GM18909 (cell line): Measurements from ENCODE around the gene MIEN1.
"Not testable (repeated sequence)": the region's sequence is repeated elsewhere in the genome, so short reads cannot be mapped to it uniquely, and the experiment has no call there.

Experiments used
- ATAC-seq: cut with Tn5 transposase; IDR thresholded peaks from one replicate; pipeline ENCODE4 v1.9.1; 2021; ENCODE audit warnings: mild to moderate bottlenecking; ENCODE audit not compliant: unreplicated experiment, poor library complexity

Gene MIEN1

DNA sequence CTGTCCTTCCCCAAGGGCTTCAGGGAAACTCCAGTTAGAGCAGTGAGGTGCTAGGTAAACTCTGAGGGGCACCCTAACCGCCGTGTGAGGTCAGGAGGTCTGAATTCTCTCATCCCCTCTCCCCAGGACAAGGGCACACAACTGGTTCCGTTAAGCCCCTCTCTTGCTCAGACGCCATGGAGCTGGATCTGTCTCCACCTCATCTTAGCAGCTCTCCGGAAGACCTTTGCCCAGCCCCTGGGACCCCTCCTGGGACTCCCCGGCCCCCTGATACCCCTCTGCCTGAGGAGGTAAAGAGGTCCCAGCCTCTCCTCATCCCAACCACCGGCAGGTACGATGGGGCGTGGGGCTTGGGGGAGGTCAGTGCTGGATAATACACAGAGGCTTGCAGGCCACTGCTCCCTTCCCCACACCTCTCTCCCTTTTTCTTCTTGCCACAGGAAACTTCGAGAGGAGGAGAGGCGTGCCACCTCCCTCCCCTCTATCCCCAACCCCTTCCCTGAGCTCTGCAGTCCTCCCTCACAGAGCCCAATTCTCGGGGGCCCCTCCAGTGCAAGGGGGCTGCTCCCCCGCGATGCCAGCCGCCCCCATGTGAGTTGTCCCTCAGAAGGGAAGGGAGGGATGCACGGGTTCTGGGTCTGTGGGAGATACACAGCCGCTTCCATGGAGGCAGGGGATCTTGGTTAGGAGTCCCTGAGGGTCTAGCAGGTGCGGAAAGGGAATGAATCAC lies 12.0 kb upstream of the MIEN1 start:
- no peak for ATAC-seq

DNA sequence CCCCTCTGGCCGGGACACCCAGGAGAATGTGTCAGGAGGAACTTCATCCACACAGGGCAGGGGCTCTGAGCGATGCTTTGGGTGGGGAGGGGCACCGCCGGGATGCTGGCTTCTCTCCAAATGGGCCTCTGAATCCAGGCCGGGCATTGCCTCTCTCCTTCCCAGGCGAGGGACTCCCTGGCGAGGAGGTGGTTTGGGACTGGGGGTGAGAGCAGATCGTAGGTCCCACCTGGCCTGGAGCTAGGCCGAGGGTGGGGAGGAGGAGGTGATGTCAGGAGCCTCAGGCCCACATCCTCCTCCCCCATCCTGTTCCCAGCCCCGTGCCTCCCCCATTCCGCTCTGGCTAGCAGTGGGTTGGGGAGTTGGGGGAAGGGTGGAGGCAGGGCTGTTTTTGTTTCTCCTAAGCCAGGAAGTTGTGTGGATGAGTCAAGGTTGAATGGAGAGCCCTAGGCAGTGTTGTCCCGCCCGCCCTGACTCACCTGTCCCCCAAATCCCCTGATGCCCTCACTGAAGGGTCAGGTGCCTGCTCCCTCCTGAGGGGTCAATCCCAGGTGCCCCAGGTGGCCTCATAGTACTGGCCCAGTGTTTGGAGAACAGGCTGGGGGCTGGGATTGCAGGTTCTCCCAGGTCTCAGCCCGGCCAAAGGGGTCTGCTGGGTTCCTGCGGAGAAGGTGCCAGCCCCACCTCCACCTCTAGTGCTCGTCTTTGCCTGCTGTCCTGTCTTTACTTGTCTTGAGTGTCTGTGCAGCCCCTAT lies 10.2 kb upstream of the MIEN1 start:
- no peak for ATAC-seq

DNA sequence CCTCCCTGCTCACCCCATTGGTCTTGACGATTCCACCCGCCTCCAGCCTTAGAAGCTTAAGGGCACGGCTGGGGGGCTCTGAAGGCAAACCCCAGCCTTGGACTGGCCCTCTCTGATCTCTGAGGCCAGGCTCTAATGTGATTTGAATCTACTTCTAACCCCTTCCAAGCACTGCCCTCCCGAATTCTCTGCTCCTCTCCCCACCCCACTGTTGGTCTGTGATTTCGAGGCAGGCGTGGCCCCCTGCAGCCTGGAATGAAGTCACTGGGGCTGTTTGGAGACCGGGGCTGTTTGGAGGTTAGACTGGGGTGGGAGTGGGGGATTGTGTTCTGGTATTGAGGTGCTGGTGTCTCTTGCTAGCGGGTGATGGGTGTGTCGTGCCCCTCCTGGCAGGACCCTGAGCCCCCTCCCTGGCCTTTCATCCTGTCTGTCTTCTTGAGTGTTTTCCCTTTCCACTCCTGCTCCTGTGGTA lies 9.6 kb upstream of the MIEN1 start:
- no peak for ATAC-seq

DNA sequence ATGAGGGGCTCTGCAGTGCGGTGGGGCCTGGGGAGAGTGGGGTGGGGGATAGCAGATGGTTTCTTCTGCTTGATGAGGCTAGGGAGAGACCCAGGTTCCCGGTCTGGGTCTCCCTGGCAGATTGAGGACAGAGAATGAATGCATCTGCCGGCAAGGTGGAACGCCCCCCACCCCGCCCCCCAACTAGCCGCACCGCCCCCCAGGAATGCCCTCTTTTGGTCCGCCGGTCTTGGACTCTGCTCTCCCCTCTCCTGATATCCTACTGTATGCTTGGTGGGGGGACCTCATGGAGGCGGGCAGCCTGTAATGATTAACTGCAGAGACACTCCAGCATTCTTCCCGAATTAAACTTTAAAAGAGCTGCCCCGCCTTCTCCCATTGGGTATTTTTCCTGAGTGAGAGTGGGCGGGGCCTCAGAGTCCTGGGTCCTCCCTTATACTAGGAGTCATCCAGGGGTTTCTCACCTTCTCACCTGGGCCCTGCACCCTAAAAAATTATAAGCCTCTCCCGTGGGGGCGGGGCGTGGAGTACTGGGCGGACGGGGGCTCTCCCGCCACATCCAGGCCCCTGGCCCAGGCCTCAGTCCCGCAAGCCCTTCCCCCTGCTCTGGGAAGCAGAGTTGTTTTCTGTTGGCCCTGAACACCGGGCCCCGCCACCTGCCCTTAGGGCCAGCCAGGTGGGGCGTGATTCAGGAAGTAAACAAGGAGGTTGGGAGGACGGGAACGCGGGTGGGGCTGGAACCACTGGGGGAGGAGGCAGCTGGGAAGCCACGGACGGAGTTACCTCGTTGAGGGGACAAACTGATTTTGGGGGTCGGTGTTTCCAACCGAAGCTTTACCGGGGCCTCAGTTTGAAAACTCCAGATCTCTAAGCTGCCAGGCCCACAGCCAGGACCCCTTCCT lies 8.9 kb upstream of the MIEN1 start:
- ATAC-seq = no peak

DNA sequence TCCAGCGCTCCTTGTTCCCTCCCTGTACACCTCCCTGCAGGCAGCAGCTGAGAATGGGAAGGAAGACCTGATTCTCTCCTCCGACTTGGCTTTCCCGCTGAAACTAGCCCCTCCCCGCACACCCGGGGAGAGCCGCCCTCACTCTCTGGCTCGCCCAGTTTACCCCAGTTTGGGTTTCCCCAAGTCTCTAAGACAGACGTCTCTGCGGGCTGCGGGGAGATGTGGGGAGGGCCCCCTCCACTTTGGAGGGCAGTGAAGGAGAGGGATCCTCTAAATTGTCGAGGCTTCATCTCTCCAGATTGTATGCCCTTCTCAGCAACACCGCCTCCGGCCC lies 8.2 kb upstream of the MIEN1 start:
- ATAC-seq = no peak

DNA sequence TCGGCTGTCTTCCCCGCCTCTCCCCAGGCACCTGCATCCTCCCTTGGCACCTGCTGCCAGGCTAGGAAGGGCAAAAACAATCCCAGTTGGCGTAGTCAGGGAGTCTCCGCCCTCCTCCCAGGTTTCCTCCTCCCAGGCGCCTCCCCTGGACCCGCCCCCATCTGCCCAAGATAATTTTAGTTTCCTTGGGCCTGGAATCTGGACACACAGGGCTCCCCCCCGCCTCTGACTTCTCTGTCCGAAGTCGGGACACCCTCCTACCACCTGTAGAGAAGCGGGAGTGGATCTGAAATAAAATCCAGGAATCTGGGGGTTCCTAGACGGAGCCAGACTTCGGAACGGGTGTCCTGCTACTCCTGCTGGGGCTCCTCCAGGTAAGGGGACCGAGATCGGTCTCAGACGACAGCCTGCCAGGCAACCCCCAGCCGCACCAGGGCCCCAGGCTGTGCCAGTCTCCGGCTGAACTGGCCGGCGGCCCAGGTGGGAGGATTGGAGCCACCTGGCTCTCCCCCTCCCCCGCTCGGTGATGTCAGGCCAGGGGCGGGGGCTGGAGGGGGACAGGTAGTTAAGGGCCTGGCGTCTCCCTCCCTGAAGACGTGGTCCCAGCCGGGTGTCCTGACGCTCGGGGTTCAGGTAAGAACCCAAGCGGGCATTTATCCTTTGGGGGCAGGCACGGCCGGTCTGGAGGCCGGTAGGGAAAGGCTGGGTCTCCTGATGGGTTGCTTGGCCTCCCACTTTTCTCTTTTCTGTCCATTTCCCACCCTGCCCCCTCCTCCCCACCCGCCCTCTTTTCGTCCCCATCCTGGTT lies 7.6 kb upstream of the MIEN1 start, which contains the start of gene GRB7:
GRB7 (plus strand) TSS at position 179 of the 808 bp plus-strand sequence. CDS start 4,364 bp downstream, outside the sequence.
- ATAC-seq = no peak

DNA sequence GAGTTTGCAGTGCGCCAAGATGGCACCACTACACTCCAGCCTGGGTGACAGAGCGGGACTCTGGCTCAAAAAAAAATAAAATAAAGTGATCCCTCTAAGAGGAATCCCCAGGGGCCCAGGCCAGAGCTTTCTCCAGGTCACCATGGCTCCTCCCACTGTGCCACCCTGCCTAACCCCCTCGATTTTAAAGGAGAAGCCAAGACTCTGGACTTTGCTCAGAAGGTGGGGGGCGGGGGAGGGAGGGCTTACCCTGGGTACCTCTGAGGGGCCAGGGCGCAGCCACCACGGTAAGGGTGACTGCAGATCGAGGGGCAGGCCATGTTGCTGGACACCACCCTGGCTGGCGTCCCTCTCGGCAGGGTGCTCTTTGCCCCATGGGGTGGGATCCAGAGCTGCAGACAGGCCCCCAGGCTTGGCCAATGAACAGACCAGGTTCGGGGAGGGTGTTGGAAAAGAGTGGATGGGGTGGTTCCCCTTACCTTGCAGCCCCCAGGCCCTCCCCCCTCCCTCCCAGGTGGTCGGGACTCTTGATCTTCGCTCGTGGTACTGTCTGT lies 7.0 kb upstream of the MIEN1 start:
- ATAC-seq = no peak

DNA sequence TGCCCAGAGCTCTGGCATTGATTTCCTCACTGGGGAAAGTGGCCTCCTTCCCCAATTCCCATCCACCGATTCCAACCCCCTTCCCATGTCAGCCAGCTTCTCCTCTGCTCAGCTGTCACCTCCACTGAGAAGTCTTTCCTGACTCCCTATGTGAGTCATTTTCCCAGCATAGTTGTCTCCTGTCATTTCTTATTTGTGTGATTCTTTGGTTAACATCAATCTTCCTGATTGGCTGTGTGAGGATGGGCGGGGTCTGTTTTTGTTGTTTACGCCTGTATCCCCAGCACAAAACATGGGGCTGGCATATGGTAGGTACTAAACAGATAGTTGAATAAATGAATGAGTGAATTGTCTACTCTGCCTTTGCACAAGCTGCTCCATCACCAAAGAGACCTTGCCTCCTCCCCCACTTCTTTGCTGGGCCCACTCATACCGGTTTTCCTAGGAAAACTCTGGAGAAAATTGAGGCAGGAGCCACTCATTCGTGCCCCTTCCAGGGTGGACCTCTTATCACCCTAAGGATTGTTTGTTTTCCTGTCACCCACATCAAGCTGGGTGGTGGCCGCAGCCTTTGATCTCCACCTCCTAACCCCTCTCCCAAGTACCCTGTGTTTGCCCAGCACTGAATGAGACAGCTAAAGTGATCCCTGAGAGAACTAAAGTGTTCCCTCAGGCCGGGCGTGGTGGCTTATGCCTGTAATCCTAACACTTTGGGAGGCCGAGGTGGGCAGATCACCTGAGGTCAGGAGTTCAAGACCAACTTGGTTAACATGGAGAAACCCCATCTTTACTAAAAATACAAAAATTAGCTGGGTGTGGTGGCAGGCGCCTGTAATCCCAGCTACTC lies 6.2 kb upstream of the MIEN1 start:
- ATAC-seq = no peak

DNA sequence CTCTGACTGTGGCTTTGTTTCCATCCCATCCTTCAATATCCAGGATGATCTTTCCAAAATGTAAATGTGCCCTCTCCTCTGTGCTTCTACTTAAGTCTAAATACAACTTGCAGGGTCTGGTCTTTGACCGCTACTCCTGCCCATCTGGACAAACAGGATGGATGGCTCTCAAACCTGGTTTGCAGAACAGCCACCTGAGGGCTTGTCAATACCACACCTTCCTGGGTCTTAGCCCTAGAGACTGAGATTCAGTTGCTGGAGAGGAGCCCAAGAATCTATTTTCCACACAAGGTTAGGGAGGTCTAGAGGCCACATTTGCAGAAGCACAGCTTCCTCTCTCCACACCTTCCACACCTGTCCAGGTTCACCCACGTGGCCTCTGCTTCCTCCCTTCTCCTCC lies 5.5 kb upstream of the MIEN1 start:
- ATAC-seq = no peak

DNA sequence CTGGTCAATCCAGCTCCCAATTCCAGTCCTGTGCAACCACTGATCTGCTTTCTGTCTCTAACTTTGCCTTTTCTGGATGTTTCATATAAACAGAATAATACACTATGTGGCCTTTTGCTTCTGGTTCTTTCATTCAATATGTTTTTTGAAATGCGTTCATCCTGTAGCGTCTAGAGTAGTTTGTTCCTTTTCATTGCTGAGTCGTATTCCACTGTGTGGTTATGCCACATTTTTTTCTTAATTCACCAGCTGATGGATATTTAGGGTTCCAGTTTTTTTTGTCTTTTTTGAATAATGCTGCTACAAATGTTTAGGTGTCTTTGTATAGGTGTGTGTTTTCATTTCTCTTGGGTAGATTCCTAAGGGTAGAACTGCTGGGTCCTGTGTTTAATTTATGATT lies 2.3 kb upstream of the MIEN1 start:
- ATAC-seq = no peak

DNA sequence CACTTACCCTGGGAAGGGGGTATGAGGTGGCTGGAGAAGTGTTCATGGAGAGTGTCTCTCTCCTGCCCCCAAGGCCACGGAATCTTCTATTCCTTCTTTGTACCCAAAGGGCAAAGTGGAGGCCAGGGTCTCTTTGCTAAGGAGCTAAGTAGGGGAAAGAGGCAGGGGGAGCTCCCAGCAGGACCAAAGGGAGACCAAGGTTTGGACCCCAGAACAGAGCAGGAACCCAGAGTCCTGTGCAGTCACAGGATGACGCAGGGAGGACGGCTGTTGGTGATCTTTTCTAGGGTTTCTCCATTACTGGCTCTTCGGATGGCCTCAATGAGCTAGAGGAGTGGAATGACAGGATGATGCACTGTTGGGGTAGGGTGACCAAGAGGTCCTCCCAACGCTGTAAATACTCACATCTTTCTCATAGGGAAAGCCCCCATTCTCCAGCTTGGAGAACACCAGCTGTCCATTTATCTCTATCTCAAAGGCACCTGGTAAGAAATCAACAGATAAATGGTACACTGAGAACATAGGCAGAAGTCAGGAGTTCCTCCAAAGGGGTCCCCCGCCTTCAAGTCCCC lies 966 bp downstream of the MIEN1 start:
- ATAC-seq = no peak

DNA sequence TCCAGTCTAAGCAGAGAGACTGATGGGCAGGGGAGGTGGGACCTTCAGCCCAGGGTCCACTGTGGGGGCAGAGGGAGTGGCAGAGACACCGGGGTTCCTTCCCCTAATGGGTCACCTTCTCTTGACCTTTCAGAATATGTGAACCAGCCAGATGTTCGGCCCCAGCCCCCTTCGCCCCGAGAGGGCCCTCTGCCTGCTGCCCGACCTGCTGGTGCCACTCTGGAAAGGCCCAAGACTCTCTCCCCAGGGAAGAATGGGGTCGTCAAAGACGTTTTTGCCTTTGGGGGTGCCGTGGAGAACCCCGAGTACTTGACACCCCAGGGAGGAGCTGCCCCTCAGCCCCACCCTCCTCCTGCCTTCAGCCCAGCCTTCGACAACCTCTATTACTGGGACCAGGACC lies 2.8 kb downstream of the MIEN1 start:
- no peak for ATAC-seq

DNA sequence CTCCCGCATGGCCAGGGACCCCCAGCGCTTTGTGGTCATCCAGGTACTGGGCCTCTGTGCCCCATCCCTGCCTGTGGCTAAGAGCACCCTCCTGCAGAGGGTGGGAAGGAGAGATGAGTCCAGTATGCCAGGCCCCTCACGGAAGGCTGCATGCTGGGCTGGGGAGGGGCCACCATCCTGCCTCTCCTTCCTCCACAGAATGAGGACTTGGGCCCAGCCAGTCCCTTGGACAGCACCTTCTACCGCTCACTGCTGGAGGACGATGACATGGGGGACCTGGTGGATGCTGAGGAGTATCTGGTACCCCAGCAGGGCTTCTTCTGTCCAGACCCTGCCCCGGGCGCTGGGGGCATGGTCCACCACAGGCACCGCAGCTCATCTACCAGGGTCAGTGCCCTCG lies 3.7 kb downstream of the MIEN1 start:
- ATAC-seq = no peak

DNA sequence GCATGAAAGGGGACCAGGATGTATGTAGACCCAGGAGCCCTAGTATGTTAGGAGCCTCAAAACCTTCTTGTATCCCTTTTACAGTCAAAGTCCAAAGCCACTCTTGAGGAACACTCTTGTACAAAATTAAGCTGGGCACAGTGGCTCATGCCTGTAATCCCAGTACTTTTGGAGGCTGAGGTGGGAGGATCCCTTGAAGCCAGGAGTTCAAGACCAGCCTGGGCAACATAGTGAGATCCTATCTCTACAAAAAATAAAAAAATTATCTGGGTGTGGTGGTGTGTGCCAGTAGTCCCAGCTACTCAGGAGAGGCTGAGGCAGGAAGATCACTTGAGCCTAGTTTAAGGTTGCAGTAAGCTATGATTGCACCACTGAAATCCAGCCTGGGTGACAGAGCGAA lies 4.4 kb downstream of the MIEN1 start:
- not testable (repeated sequence) for ATAC-seq

DNA sequence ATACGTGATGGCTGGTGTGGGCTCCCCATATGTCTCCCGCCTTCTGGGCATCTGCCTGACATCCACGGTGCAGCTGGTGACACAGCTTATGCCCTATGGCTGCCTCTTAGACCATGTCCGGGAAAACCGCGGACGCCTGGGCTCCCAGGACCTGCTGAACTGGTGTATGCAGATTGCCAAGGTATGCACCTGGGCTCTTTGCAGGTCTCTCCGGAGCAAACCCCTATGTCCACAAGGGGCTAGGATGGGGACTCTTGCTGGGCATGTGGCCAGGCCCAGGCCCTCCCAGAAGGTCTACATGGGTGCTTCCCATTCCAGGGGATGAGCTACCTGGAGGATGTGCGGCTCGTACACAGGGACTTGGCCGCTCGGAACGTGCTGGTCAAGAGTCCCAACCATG lies 5.6 kb downstream of the MIEN1 start:
- ATAC-seq = no peak

DNA sequence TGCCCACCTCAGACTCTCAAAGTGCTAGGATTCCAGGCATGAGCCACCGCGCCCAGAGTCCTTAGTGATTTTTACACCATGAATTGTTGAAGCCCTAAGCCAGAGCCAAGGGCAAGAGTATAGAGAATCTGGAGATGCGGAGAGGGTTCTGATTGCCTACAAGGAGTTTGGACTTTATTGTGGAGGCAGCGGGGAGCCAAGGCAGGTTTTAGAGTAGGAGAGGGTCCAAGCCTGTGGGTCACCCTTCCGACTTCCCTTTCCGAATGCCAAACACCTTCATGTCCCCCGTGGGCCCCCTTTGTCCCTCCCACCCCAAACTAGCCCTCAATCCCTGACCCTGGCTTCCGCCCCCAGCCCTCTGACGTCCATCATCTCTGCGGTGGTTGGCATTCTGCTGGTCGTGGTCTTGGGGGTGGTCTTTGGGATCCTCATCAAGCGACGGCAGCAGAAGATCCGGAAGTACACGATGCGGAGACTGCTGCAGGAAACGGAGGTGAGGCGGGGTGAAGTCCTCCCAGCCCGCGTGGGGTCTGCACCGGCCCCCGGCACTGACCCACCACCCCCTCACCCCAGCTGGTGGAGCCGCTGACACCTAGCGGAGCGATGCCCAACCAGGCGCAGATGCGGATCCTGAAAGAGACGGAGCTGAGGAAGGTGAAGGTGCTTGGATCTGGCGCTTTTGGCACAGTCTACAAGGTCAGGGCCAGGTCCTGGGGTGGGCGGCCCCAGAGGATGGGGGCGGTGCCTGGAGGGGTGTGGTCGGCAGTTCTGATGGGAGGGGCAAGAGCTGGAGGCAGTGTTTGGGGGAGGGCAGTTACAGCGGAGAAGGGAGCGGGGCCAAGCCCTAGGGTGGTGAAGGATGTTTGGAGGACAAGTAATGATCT lies 7.1 kb downstream of the MIEN1 start:
- no peak for ATAC-seq

DNA sequence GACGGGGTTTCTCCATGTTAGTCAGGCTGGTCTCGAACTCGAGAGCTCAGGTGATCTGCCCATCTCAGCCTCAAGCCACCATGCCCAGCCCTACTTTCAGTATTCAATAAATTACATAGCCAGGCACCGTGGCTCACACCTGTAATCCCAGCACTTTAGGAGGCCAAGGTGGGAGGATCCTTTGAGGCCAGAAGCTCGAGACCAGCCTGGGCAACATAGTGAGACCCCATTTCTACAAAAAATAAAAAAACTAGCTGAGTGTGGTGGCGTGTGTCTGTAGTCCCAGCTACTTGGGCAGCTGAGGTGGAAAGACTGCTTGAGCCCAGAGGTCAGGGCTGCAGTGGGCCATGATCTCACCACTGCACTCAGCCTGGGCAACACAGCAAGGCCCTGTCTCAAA lies 8.2 kb downstream of the MIEN1 start:
- no peak for ATAC-seq
